K562 (cell line): ENCODE results near the gene ITPK1. TPM values are rescaled to one million over a fixed set of nuclear protein-coding genes. Genes with fewer than 3 reads are reported as not detected.

Experiments used
- ATAC-seq: fragments of 200-7000 bp; cut with Tn5 transposase; 3 replicates; pipeline ENCODE4 v1.9.1; 2020; ENCODE audit warnings: moderate library complexity
- BruUV-seq: library from RNA; stranded (reverse); fragments of 400-500 nt; replicated peaks from 2 replicates; lab custom pipeline; 2021; lab: Mats Ljungman, UMichigan
- CTCF ChIA-PET: fragments of 300-600 bp; formaldehyde crosslinking; extraction: SDS; loops from one replicate; lab custom pipeline; 2021; ENCODE audit warnings: low intra/inter-chr PET ratio; lab: Yijun Ruan, JAX
- POLR2A ChIA-PET: fragments of 300-600, 350-650 bp; sonication (Branson Sonifier 250); formaldehyde crosslinking; extraction: SDS; loops from one replicate; lab custom pipeline; 2021; ENCODE audit warnings: antibody characterized with exemption, inconsistent platforms; lab: Yijun Ruan, JAX
- DNase-seq, 4 experiments: peaks; one replicate each; pipeline versions ENCODE4 v3.0.0 to v3.0.0-alpha.2; 2011 to 2018; ENCODE audit warnings: low spot score in 3 of 4, mixed read lengths in 3 of 4; ENCODE audit errors: extremely low read depth in 1 of 4
- FAIRE-seq: peaks from 2 replicates; lab custom pipeline; 2011; peaks lifted over from hg19 to GRCh38; lab: Jason Lieb, UNC
- H2AFZ ChIP-seq: 2 replicates; pipeline ENCODE4 v1.6.0; 2011; ENCODE audit warnings: low read depth, low read length, control low read depth, inconsistent platforms
- H3K27ac ChIP-seq: fragments of 200-600 bp; 3 replicates; pipeline ENCODE4 v1.8.0; 2011; ENCODE audit warnings: low read depth, mild to moderate bottlenecking, control low read depth, inconsistent platforms, low read length, moderate library complexity, mixed read lengths; ENCODE audit errors: extremely low read depth
- H3K27me3 ChIP-seq, 2 experiments: fragments of 300-600 bp in 1 of 2; 2 replicates in 1 of 2; 3 replicates in 1 of 2; pipeline versions ENCODE4 v1.6.0 to v1.8.0; 2011; ENCODE audit warnings: inconsistent platforms in 2 of 2, low read length in 2 of 2, mild to moderate bottlenecking in 1 of 2, mixed read lengths in 1 of 2, moderate library complexity in 1 of 2; ENCODE audit not compliant: control insufficient read depth in 2 of 2, insufficient read depth in 2 of 2
- H3K36me3 ChIP-seq: fragments of 300-600 bp; 3 replicates; pipeline ENCODE4 v1.8.0; 2011; ENCODE audit warnings: mild to moderate bottlenecking, low read length, inconsistent platforms; ENCODE audit not compliant: control insufficient read depth, insufficient read depth
- H3K4me1 ChIP-seq, 2 experiments: fragments of 200-600 bp in 1 of 2; replicated peaks in 1 of 2; 2 replicates in 1 of 2; 3 replicates in 1 of 2; pipeline versions ENCODE4 v1.5.1 to v1.8.0; 2011; ENCODE audit warnings: inconsistent platforms in 2 of 2, low read length in 2 of 2, mild to moderate bottlenecking in 1 of 2, mixed read lengths in 1 of 2, moderate library complexity in 1 of 2; ENCODE audit not compliant: control insufficient read depth in 2 of 2, insufficient read depth in 2 of 2
- H3K4me2 ChIP-seq: 2 replicates; pipeline ENCODE4 v1.6.1; 2011; ENCODE audit warnings: low read length, control low read depth, inconsistent platforms, mixed read lengths; ENCODE audit not compliant: insufficient read depth
- H3K4me3 ChIP-seq: fragments of 200-600 bp; sonication (generic), shearing (Covaris generic); 2 replicates; pipeline ENCODE4 v1.5.1; 2016; ENCODE audit warnings: control low read depth, inconsistent platforms
- H3K79me2 ChIP-seq: fragments of 200-600 bp; 3 replicates; pipeline ENCODE4 v1.8.0; 2011; ENCODE audit warnings: low read length, inconsistent platforms; ENCODE audit not compliant: control insufficient read depth, insufficient read depth
- H3K9ac ChIP-seq, 2 experiments: 2 replicates each; pipeline versions ENCODE4 v1.6.0 to v1.6.1; 2011; ENCODE audit warnings: low read depth in 2 of 2, low read length in 2 of 2, control low read depth in 1 of 2, inconsistent platforms in 1 of 2, mild to moderate bottlenecking in 1 of 2, mixed read lengths in 1 of 2; ENCODE audit not compliant: insufficient read depth in 1 of 2
- H3K9me1 ChIP-seq: one replicate; pipeline ENCODE4 v1.6.0; 2011; ENCODE audit warnings: inconsistent platforms, mild to moderate bottlenecking, low read length, moderate library complexity; ENCODE audit not compliant: control insufficient read depth, insufficient read depth
- H3K9me3 ChIP-seq: replicated peaks from 2 replicates; pipeline ENCODE4 v1.5.1; 2011; ENCODE audit warnings: low read depth, low read length, inconsistent platforms; ENCODE audit not compliant: control insufficient read depth, insufficient read depth
- H4K20me1 ChIP-seq: replicated peaks from 2 replicates; pipeline ENCODE4 v1.6.1; 2011; ENCODE audit warnings: low read length, inconsistent platforms, mixed read lengths; ENCODE audit not compliant: control insufficient read depth, insufficient read depth
- ETV1 ChIP-seq: fragments of 450-650 bp; conservative IDR thresholded peaks from 2 replicates; pipeline ENCODE4 v1.6.1; 2016; ENCODE audit warnings: missing genetic modification characterization, control low read depth, low read depth, missing compliant biosample characterization
- HIVEP1 ChIP-seq: fragments of 250-450 bp; sonication (Bioruptor Pico); IDR thresholded peaks from 2 replicates; pipeline ENCODE4 v1.4.0; 2020; ENCODE audit warnings: mild to moderate bottlenecking
- MECOM ChIP-seq: fragments of 250-450 bp; sonication (Bioruptor Pico); IDR thresholded peaks from 2 replicates; pipeline ENCODE4 v1.8.0; 2022; ENCODE audit warnings: inconsistent platforms
- MTA2 ChIP-seq: fragments of 450-650 bp; IDR thresholded peaks from 2 replicates; pipeline ENCODE4 v1.6.1; 2016; ENCODE audit warnings: low read depth
- SIN3A ChIP-seq, 2 experiments: fragments of 150-350 bp in 1 of 2; IDR thresholded peaks; 2 replicates each; pipeline ENCODE4 v1.6.1; 2011 to 2016; ENCODE audit warnings: borderline replicate concordance in 2 of 2, low read depth in 2 of 2, low read length in 2 of 2, mild to moderate bottlenecking in 2 of 2, moderate library complexity in 2 of 2; ENCODE audit not compliant: control insufficient read depth in 1 of 2
- SRSF3 ChIP-seq: fragments of 200-400 bp; formaldehyde crosslinking; IDR thresholded peaks from 2 replicates; pipeline ENCODE4 v1.6.1; 2016; ENCODE audit warnings: mild to moderate bottlenecking, low read length, moderate library complexity; ENCODE audit not compliant: insufficient read depth
- ZNF24 ChIP-seq: fragments of 450-650 bp; IDR thresholded peaks from 2 replicates; pipeline ENCODE4 v1.6.1; 2016
- WGBS: fragments of 100-300 bp; shearing (Covaris generic); methylation state at CpG from one replicate; pipeline ENCODE4 v1.1.6; 2016; ENCODE audit warnings: low coverage, mixed read lengths; ENCODE audit not compliant: insufficient coverage; ENCODE audit errors: missing lambda C conversion rate; 5-methylcytosine and 5-hydroxymethylcytosine counted together
- in situ Hi-C: fragments of 300-500 bp; cut with MboI; formaldehyde crosslinking; loops from 4 replicates; pipeline ENCODE4 v1.15.0; 2018; ENCODE audit warnings: inconsistent platforms, mixed read lengths
- intact Hi-C: fragments of 100-400 bp; cut with micrococcal nuclease; formaldehyde crosslinking; loops from 2 replicates; pipeline ENCODE4 v1.14.2; 2022
- polyA plus RNA-seq, 8 experiments: library from polyadenylated mRNA; depleted of rRNA in 4 of 8; stranded (reverse) in 5 of 8; unstranded in 3 of 8; fragments of >200 nt; fragmentation: Nextera tagmentation in 2 of 8; fragmentation: Illumina TruSeq in 1 of 8; extraction: Ambion mirVana in 2 of 8; extraction: Trizol in 1 of 8; gene quantifications; 2 replicates each; pipeline versions ENCODE4 v1.2.1 to v1.2.3, GENCODE V29; 2011 to 2014; ENCODE audit warnings: inconsistent platforms in 1 of 8, missing spikeins in 1 of 8
- total RNA-seq, 7 experiments: library from RNA; depleted of rRNA in 6 of 7; stranded (reverse); fragments of >200 nt in 6 of 7; fragmentation: Illumina TruSeq in 2 of 7; extraction: Trizol in 2 of 7; gene quantifications; 2 replicates each; pipeline versions ENCODE4 v1.2.1 to v1.2.3, GENCODE V29; 2011 to 2021; ENCODE audit warnings: low replicate concordance in 1 of 7
- TF ChIP-seq, protein P1 (sequence below): sonication (generic); formaldehyde crosslinking; IDR thresholded peaks from 2 replicates; pipeline ENCODE4 v1.8.0; 2022; ENCODE audit warnings: mild to moderate bottlenecking, missing genetic modification reagents
- TF ChIP-seq, protein P2 (sequence below): fragments of 250-450 bp; sonication (Bioruptor Pico); IDR thresholded peaks from 2 replicates; pipeline ENCODE4 v1.4.0; 2020; ENCODE audit warnings: mild to moderate bottlenecking, moderate library complexity, borderline replicate concordance

Gene ITPK1
- total and polyA plus RNA-seq, 9 of the 15 experiments (the other 6 are each of a cell fraction or from before 2014, with no cell fraction given): 1.2 to 39.2 (median 23.0) TPM

DNA sequence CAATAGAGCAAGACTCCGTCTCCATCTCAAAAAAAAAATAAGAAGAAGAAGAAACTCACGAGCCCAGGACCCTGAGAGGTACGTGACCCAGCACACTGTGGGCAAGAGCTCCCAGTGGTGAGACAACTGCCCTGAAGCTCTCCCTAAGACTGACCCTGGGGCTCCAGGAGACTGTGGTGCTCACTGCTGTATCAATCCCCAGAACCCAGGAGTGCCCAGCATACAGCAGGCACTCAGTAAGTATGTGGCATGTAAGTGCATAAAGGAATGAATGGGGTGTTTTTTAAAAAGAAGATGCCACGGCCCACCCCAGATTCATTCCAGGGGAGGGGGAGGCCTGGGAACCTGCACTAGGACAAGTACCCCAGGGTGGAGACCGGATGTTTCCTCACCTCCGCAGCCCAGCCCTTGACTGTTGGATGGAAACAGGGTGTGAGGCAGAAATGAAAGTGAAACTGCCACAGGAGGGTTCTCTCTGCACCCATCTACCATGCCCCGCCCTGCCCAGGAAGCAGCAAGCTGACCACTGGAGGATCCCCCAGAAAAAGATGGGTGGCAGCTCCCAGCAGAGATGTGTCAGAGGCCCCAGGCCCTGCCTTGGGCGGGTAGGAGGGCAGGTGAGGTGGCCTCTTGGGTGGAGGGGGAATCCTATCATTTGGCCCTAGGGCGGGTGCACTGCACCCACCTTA is 12.2 kb downstream of the ITPK1 start:
- H2AFZ ChIP-seq: no peak overlapping the region
- H3K9me1 ChIP-seq: no peaks in the 10 kb centered on the region
- intact Hi-C loops (no loop called here), in situ Hi-C loops (no loop called here)
- H3K4me3 ChIP-seq: no peak overlapping the region
- H3K36me3 ChIP-seq: no peaks in the 10 kb centered on the region
- H3K9ac ChIP-seq: no peak overlapping the region
- POLR2A ChIA-PET: no interaction called here
- H3K4me1 ChIP-seq: peaks cover 0 to 5% of the 10 kb centered on the region in 2 experiments; a peak in 2 of 5 replicates
- no peaks in the 10 kb centered on the region for H3K79me2 ChIP-seq
- no peaks in the 10 kb centered on the region for H4K20me1 ChIP-seq
- no peaks in the 10 kb centered on the region for H3K27me3 ChIP-seq
- WGBS: 52% methylated on average over 5 of the region's 9 CpGs
- no peaks in the 10 kb centered on the region for H3K9me3 ChIP-seq
- no TSS peak for BruUV-seq
- FAIRE-seq: no peak
- H3K27ac ChIP-seq: no peak overlapping the region
- CTCF ChIA-PET: no interaction called here
- ATAC-seq: no peak
- H3K4me2 ChIP-seq: no peak overlapping the region
- no peak for DNase-seq
- TF ChIP-seq ETV1: 0 out of 2 replicates have a peak, but pooled peaks have one; percentile 30
- TF ChIP-seq, protein P1, sequence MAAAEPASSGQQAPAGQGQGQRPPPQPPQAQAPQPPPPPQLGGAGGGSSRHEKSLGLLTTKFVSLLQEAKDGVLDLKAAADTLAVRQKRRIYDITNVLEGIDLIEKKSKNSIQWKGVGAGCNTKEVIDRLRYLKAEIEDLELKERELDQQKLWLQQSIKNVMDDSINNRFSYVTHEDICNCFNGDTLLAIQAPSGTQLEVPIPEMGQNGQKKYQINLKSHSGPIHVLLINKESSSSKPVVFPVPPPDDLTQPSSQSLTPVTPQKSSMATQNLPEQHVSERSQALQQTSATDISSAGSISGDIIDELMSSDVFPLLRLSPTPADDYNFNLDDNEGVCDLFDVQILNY (CRISPR knock-in tag): no peak

DNA sequence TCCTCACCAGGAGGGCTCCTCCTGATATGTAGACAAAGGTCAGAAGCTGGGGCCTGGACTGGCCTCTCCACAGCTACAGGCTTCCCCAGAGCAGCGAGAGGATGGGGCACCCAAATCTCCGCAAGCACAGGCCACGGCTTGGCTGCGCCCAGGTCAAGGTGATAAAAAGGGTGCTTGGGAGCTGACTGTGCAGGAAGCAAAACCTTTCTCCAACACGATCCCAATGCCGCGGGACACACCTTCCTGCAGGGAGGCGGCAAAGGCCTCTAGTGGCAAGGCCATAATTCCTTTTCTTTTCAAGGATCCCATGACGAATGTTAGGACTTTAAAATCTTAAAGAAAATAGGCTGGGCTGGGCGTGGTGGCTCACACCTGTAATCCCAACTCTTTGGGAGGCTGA is 13.6 kb downstream of the ITPK1 start:
- DNase-seq (no peak), ATAC-seq (no peak)
- H2AFZ ChIP-seq: no peak overlapping the region
- H3K27ac ChIP-seq: no peak overlapping the region
- no peaks in the 10 kb centered on the region for H4K20me1 ChIP-seq
- CTCF ChIA-PET: no interaction called here
- peaks cover 0 to 6% of the 10 kb centered on the region in 2 experiments; a peak in 2 of 5 replicates for H3K4me1 ChIP-seq
- no peaks in the 10 kb centered on the region for H3K9me1 ChIP-seq
- H3K4me3 ChIP-seq: no peak overlapping the region
- H3K9ac ChIP-seq: no peak overlapping the region
- no peaks in the 10 kb centered on the region for H3K9me3 ChIP-seq
- H3K36me3 ChIP-seq: no peaks in the 10 kb centered on the region
- TF ChIP-seq MECOM (CRISPR knock-in tag): no peak
- TF ChIP-seq, protein P2, sequence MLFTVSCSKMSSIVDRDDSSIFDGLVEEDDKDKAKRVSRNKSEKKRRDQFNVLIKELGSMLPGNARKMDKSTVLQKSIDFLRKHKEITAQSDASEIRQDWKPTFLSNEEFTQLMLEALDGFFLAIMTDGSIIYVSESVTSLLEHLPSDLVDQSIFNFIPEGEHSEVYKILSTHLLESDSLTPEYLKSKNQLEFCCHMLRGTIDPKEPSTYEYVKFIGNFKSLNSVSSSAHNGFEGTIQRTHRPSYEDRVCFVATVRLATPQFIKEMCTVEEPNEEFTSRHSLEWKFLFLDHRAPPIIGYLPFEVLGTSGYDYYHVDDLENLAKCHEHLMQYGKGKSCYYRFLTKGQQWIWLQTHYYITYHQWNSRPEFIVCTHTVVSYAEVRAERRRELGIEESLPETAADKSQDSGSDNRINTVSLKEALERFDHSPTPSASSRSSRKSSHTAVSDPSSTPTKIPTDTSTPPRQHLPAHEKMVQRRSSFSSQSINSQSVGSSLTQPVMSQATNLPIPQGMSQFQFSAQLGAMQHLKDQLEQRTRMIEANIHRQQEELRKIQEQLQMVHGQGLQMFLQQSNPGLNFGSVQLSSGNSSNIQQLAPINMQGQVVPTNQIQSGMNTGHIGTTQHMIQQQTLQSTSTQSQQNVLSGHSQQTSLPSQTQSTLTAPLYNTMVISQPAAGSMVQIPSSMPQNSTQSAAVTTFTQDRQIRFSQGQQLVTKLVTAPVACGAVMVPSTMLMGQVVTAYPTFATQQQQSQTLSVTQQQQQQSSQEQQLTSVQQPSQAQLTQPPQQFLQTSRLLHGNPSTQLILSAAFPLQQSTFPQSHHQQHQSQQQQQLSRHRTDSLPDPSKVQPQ (CRISPR knock-in tag): no peak
- no peak for TF ChIP-seq SRSF3
- TF ChIP-seq ZNF24: no peak
- TF ChIP-seq HIVEP1 (CRISPR knock-in tag): no peak
- no peak for TF ChIP-seq MTA2
- no peak for TF ChIP-seq SIN3A (IDR thresholded peaks at IDR 0.05; ENCODE audit: borderline replicate concordance in 2 of 2, control insufficient read depth in 1 of 2, low read depth in 2 of 2, low read length in 2 of 2)
- TF ChIP-seq, all 486 proteins: peak for 0
- intact Hi-C loops (no loop called here), in situ Hi-C loops (no loop called here)
- H3K79me2 ChIP-seq: no peaks in the 10 kb centered on the region; the same call in 2 of the 3 replicates
- no peak for FAIRE-seq
- H3K27me3 ChIP-seq: no peaks in the 10 kb centered on the region
- H3K4me2 ChIP-seq: no peak overlapping the region
- POLR2A ChIA-PET: interaction anchor here (2.3 kb wide), 1 partner anchor 11 kb away, joined by 11 read pairs; no protein-coding TSS in a partner anchor
- BruUV-seq: no TSS peak
- WGBS: 84% methylated on average over 9 of the region's 10 CpGs
